HG02852 (cell line): Measurements from ENCODE around the gene C1QL4.

Source experiments
- ATAC-seq: cut with Tn5 transposase; IDR thresholded peaks from one replicate; pipeline ENCODE4 v1.9.1; 2021; ENCODE audit warnings: mild to moderate bottlenecking, moderate library complexity; ENCODE audit not compliant: unreplicated experiment

The C1QL4 gene

DNA sequence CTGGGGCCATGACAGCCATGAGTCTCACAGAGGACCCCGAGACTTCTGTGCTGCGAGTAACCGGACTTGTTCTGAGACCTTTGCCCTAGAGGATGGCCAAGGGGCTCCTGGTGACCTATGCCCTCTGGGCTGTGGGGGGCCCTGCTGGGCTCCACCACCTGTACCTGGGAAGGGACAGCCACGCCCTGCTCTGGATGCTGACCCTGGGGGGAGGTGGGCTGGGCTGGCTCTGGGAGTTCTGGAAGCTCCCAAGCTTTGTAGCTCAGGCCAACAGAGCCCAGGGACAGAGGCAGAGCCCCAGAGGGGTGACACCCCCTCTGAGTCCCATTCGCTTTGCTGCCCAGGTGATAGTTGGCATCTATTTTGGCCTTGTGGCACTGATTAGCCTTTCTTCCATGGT lies 11.8 kb upstream of the C1QL4 start:
- no peak for ATAC-seq

GRCh38 chr12:49347311-49348193 lies 10.6 kb upstream of the C1QL4 start:
- ATAC-seq, result peak; percentile 56

- peak; percentile 16 for ATAC-seq
These were observed 9.8 kb upstream of the C1QL4 start, which contains the start of gene DNAJC22 for GRCh38 chr12:49346659-49347310. Gene DNAJC22, plus strand, starts transcription at chr12:49346888. Its CDS starts 1,985 bp downstream, at chr12:49348873.

DNA sequence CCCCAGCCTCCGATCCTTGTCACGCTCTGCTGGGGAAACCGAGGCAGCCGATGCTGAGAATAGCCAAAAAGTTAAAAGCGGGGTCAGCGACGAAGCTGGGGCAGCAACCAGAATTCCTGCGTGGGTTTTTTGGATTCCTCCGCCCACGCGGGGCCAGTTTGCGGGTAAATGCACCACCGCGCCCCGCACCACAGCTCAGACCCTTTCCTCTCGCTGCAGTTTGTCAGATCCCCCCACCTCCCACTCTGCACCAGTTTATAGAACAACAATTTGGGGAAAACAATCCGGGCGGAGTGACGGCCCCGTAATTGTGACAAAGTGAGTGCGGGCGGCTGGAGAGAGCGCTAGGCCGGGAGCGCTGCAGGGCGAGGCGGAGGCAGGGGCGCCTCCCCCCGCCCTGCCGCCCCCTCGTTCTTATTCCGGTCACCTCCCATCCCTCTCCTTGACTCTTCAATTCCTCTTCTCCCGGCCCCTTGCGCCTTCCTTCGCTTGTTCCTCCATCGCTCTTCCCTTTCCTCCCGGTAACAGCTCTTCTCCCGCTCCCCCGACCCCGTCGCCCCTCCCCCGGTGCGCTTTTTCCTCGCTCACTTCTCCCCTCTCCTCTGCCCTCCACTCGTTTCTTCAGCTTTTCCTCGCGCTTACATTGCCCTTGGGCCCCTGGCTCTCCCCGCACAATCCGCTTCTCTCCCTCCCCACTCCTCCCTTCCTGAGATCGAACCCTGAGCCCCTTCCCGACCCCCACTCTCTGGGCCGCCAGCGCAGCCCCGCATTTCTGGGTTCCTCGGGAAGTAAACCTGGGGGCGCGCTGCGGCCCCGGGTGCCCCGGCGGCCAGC lies 9.1 kb upstream of the C1QL4 start:
- no peak for ATAC-seq

DNA sequence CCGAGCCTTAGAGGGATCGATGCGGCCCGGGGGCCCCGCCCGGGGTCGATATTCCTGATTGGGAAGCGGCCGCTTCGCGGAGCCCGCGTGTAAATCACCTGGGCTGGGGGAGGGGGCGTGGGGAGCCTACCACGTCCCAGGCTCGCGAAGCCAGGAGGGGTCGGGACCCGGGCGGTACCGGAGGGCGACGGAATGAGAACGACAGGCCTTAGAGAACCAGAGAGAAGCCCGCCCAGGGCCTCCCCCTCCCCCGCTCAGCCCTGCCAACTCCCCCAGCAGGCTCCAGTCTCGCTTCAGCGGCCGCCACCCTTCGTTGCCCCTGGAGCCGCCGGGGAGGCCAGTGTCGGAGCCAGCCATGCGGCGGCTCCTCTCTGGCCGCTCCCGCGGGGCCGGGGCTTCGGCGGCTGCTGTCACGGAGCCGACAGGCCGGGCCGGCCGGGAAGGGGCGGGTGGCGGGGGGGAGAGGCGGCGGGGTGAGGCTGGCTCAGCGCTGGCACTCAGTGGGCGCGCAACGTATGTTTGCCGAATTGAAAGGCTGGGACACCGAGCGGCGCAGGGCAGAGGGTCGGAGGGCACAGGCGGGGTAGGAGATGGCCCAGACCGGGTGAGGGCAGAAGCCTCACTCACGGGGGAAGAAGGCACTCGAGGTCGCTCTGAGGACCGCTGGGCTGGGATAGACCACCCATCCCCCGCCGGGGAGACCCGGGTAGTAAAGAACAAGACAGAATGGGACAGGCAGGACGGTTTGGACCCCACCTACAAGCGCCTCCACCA lies 8.2 kb upstream of the C1QL4 start:
- ATAC-seq, result no peak

- ATAC-seq, result no peak
These were observed 7.6 kb upstream of the C1QL4 start for GRCh38 chr12:49344486-49345050.

DNA sequence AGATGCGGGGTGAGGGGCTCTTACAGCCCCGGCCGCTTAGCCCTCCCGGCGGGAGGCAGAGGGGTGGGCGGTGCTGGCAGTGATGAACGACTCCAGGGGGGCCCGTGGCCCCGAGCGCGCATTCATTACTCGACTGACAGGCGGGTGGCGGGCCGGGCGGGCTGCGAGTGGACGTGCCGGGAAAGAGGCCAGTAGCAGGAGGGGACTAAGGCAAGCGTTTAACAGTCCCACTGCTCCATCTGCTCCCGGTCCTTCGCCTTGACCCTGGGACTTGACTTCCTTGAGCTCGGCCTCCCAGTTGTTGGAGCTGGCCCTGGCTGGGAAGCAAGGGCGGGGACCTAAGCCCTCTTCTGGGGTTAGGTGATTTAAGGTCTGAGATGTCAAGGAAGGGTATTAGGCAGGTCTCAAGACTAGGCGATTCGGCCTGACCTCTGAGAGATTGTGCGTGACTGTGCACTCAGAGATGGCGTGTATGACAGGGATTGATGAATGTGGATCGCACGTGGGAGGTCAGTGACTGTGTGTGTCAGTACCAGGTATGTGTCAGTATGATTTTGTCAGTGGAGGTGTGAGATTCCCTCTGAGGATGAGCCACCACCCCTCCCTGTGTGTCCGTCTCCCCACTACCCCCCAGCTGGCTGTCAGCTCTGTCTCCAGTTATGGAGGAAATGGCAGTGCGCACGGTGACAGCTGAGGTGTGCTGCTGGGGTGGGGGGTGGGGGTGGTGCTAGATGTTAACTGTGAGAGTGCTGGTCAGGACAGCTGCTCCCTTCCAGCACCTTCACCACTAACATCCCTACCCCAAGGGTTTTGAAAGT lies 6.1 kb upstream of the C1QL4 start:
- ATAC-seq, result no peak

GRCh38 chr12:49342066-49342913 lies 5.3 kb upstream of the C1QL4 start:
- ATAC-seq, result peak; percentile 53

GRCh38 chr12:49341777-49342065 lies 4.7 kb upstream of the C1QL4 start:
- no peak for ATAC-seq

- ATAC-seq, result no peak
These were observed 4.2 kb upstream of the C1QL4 start for GRCh38 chr12:49340971-49341776.

- no peak for ATAC-seq
These were observed 3.3 kb upstream of the C1QL4 start for GRCh38 chr12:49340095-49340870.

GRCh38 chr12:49339464-49339861 lies 2.5 kb upstream of the C1QL4 start:
- ATAC-seq, result no peak

DNA sequence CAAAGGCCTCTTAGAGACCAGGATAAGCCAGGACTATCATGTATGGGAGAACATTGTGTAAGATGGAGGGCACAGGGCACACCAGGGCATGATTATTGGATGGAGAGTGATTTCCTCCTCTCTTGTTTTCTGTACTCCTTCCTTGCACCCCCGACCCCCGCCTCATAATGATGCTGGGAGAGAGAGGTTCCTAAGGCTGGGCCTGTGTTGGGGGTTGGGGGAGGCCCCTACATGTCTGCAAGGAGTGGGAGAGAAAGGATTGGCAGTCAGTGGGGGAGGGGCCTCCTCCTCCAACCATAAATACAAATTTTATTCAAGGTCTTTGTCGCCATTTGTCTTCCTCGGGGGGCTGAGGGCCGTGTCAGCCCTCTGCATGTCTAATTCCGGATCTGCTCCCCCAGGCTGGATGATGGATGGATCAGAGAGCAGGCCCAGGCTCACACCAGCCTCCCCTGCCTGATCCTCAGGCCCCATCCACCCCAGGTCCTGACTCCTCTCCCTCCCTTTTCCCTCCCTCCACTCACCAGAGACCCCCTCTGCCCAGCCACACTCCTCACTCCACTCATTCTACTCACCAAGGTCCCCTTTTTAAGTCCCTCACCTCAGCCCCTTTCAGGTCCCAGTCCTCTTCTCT lies 2.0 kb upstream of the C1QL4 start:
- ATAC-seq, result no peak

DNA sequence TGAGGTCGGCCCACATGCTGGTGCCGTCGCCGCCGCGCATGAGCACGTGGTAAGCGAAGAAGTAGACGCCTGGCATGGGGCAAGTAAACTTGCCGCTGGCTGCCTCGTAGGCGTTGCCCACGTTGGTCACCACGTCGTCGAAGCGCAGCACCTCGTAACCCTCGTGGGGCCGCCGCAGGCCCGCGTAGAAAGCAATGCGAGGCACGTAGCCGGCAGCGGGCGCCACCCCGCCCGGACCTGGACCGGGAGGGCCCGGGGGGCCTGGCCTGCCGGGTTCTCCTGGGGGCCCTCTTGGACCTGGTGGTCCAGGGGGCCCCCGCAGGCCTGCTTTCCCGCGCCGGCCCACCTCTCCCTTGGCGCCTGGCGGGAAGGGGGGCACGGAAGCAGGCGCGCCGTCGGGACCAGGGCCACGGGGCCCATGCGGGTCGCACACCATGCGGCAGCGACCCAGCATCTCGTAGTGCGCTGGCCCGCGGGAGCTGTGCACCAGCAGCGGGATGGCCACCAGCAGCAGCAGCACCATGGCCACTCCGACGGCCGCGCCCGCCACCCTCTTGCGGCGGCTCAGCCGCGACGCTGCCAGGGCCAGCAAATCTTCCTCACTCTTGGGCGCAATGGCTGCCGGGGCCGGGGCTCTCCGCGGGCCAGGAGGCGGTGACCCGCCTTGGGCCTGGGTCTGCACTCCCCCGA lies 888 bp downstream of the C1QL4 start:
- no peak for ATAC-seq

DNA sequence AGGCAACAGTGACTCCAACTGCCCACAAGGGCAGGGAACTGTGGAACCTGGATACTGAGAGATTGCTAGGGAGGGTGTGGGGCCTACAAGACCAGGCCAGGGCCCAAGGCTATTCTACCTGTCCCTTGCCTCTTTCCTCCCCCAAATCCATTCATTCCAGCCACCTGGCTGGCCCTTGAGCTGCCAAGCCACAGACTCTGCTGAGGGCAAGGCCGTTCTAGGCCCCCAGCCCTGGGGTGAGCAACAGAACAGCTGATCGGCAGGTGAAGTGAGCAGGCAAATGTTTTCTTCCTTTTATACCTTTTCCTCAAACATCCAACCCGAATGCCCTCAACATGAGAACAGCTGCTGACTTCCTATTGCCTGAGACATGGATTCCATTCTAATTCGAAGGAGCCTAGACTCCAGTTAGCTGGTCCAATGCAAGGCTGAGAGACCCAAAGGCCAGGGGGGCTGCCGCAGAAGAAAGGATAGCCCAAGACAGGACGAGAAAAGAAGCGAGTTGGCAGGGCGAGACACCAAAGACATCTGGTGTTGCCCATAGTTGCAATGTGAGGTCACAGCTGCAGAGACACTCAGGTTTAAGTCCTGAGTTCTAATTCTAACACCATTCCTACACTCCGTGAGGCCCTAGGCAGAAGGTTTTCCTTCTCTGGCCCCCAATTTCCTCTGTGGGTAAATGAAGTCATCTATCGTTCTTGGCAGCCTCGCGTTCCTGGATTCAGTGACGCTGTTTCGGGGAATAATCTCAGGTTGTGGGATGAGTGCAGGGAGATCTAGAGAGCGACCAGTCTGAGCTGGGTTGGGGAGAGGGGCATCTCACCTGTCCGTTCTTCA lies 1.7 kb downstream of the C1QL4 start:
- no peak for ATAC-seq
